Measurements from ENCODE around the gene CEP70. TPM values are rescaled to one million over a fixed set of nuclear protein-coding genes. Genes with fewer than 3 reads are reported as not detected.

CEP70 gene
- total RNA-seq, 1 experiment from 2014 or later: 32.6 TPM

GRCh38 chr3:138469874-138470273 is 124.2 kb downstream of the CEP70 start:
- Histone ChIP-seq H4K8ac (replicated peaks; ENCODE audit: insufficient read length, low read depth, low read length) (no peak overlapping the region), H2AFZ (ENCODE audit: low read length) (no peak overlapping the region), H4K20me1 (ENCODE audit: control insufficient read depth, insufficient read depth, insufficient read length) (no peaks in the 10 kb centered on the region), H3K14ac (ENCODE audit: insufficient read depth, low read length) (no peak overlapping the region), H3K27ac (ENCODE audit: insufficient read length, low read depth, low read length) (no peak overlapping the region), H3K79me2 (ENCODE audit: insufficient read depth, low read length) (no peaks in the 10 kb centered on the region), H3K79me1 (ENCODE audit: insufficient read depth, low read depth, low read length, poor library complexity, severe bottlenecking) (no peaks in the 10 kb centered on the region), H3K4me1 (ENCODE audit: insufficient read depth, low read length) (no peaks in the 10 kb centered on the region), H2BK15ac (ENCODE audit: low read depth, low read length) (no peak overlapping the region), H3K9me3 (ENCODE audit: control insufficient read depth, low read depth, low read length) (no peaks in the 10 kb centered on the region), H3K18ac (ENCODE audit: insufficient read length, low read depth, low read length) (no peak overlapping the region), H3K23ac (ENCODE audit: insufficient read length, low read depth, low read length) (no peak overlapping the region), H4K91ac (ENCODE audit: insufficient read length, low read depth, low read length) (no peak overlapping the region), H3K4ac (ENCODE audit: low read depth, low read length) (no peak overlapping the region), H3T11ph (ENCODE audit: low read length) (no peak overlapping the region), H2BK12ac (ENCODE audit: insufficient read length, low read depth, low read length) (no peak overlapping the region), H3K56ac (ENCODE audit: insufficient read length, low read depth, low read length) (no peak overlapping the region), H3K9ac (ENCODE audit: extremely low read depth, insufficient read length, low read length) (no peak overlapping the region), H3K23me2 (ENCODE audit: insufficient read length, low read depth, low read length, poor library complexity, severe bottlenecking) (peaks cover 2% of the 10 kb centered on the region), H3K27me3 (ENCODE audit: insufficient read depth, low read length) (no peaks in the 10 kb centered on the region), H4K5ac (ENCODE audit: insufficient read length, low read depth, low read length) (no peak overlapping the region), H2BK120ac (ENCODE audit: low read depth, low read length, poor library complexity, severe bottlenecking) (no peak overlapping the region), H3K4me2 (ENCODE audit: insufficient read depth, insufficient read length, low read length) (no peak overlapping the region), H2AK5ac (ENCODE audit: insufficient read length, low read length) (no peak overlapping the region), H2BK20ac (ENCODE audit: low read depth, low read length, poor library complexity, severe bottlenecking) (no peak overlapping the region), H2BK5ac (ENCODE audit: insufficient read length, low read length) (no peak overlapping the region)
- Mint-ChIP-seq H3K4me3 (no peak overlapping the region), H3K9me3 (no peaks in the 10 kb centered on the region), H3K27ac (peak overlapping the region in 1 of 3 experiments; percentile 39; a peak in 1 of 7 replicates), H3K36me3 (ENCODE audit: insufficient read depth in 1 of 3, low read depth in 3 of 3) (peaks cover 0 to 8% (median 2%) of the 10 kb centered on the region in 3 experiments; a peak in 5 of 7 replicates), H3K27me3 (ENCODE audit: low read depth) (no peaks in the 10 kb centered on the region), H3K4me1 (peaks cover 5 to 6% of the 10 kb centered on the region in 2 experiments; a peak in 3 of 4 replicates)
- WGBS (ENCODE audit: extremely low coverage, insufficient read length, low lambda C conversion rate): no CpG with 5 or more reads among the region's 6 CpGs
- DNase-seq: no peak
- TF ChIP-seq CTCF (conservative IDR thresholded peaks at IDR 0.05): no peak

Measured in H9 (cell line).